H9 (cell line): ENCODE results near the gene TTC31. TPM values are rescaled to one million over a fixed set of nuclear protein-coding genes. Genes with fewer than 3 reads are reported as not detected.

Experiments
- DNase-seq: peaks from one replicate; pipeline ENCODE4 v3.0.0-alpha.2; 2017
- H2AFZ ChIP-seq: one replicate; pipeline ENCODE4 v1.6.1; 2013; ENCODE audit warnings: mild to moderate bottlenecking, low read length, control low read depth, moderate library complexity
- H2AK5ac ChIP-seq: 2 replicates; pipeline ENCODE4 v1.6.1; 2013; ENCODE audit warnings: low read length, control low read depth, mixed read lengths; ENCODE audit not compliant: insufficient read length
- H2BK120ac ChIP-seq: one replicate; pipeline ENCODE4 v1.6.1; 2013; ENCODE audit warnings: low read depth, mild to moderate bottlenecking, low read length, control low read depth, inconsistent platforms; ENCODE audit not compliant: poor library complexity, severe bottlenecking
- H2BK12ac ChIP-seq: 2 replicates; pipeline ENCODE4 v1.6.1; 2013; ENCODE audit warnings: low read length, control low read depth, mixed read lengths, low read depth; ENCODE audit not compliant: insufficient read length
- H2BK15ac ChIP-seq: 2 replicates; pipeline ENCODE4 v1.6.1; 2013; ENCODE audit warnings: low read depth, low read length, control low read depth
- H2BK20ac ChIP-seq: one replicate; pipeline ENCODE4 v1.6.1; 2013; ENCODE audit warnings: low read depth, mild to moderate bottlenecking, low read length, control low read depth, inconsistent platforms; ENCODE audit not compliant: poor library complexity, severe bottlenecking
- H2BK5ac ChIP-seq: 2 replicates; pipeline ENCODE4 v1.6.1; 2013; ENCODE audit warnings: low read length, control low read depth, mixed read lengths; ENCODE audit not compliant: insufficient read length
- H3K14ac ChIP-seq: 2 replicates; pipeline ENCODE4 v1.6.1; 2013; ENCODE audit warnings: low read length, control low read depth; ENCODE audit not compliant: insufficient read depth
- H3K18ac ChIP-seq: 2 replicates; pipeline ENCODE4 v1.6.1; 2013; ENCODE audit warnings: low read depth, mild to moderate bottlenecking, mixed read lengths, low read length, control low read depth; ENCODE audit not compliant: insufficient read length
- H3K23ac ChIP-seq: 2 replicates; pipeline ENCODE4 v1.6.1; 2013; ENCODE audit warnings: low read length, control low read depth, mixed read lengths, low read depth; ENCODE audit not compliant: insufficient read length
- H3K23me2 ChIP-seq: 2 replicates; pipeline ENCODE4 v1.6.1; 2013; ENCODE audit warnings: low read depth, mild to moderate bottlenecking, mixed read lengths, low read length, control low read depth; ENCODE audit not compliant: insufficient read length, poor library complexity, severe bottlenecking
- H3K27ac ChIP-seq: 2 replicates; pipeline ENCODE4 v1.5.1; 2013; ENCODE audit warnings: low read length, control low read depth, mixed read lengths, low read depth; ENCODE audit not compliant: insufficient read length
- H3K27me3 ChIP-seq: 2 replicates; pipeline ENCODE4 v1.6.1; 2013; ENCODE audit warnings: low read length, control low read depth, inconsistent platforms; ENCODE audit not compliant: insufficient read depth
- H3K4ac ChIP-seq: 2 replicates; pipeline ENCODE4 v1.6.1; 2013; ENCODE audit warnings: low read depth, mild to moderate bottlenecking, control low read depth, inconsistent platforms, low read length, moderate library complexity
- H3K4me1 ChIP-seq: 2 replicates; pipeline ENCODE4 v1.6.1; 2013; ENCODE audit warnings: low read length, control low read depth, inconsistent platforms; ENCODE audit not compliant: insufficient read depth
- H3K4me2 ChIP-seq: 2 replicates; pipeline ENCODE4 v1.6.1; 2013; ENCODE audit warnings: low read length, control low read depth, mixed read lengths; ENCODE audit not compliant: insufficient read length, insufficient read depth
- H3K56ac ChIP-seq: 2 replicates; pipeline ENCODE4 v1.6.1; 2013; ENCODE audit warnings: low read depth, mild to moderate bottlenecking, mixed read lengths, low read length, control low read depth; ENCODE audit not compliant: insufficient read length
- H3K79me1 ChIP-seq: 2 replicates; pipeline ENCODE4 v1.6.1; 2013; ENCODE audit warnings: low read depth, mild to moderate bottlenecking, moderate library complexity, low read length, control low read depth, inconsistent platforms; ENCODE audit not compliant: insufficient read depth, poor library complexity, severe bottlenecking
- H3K79me2 ChIP-seq: 2 replicates; pipeline ENCODE4 v1.6.1; 2013; ENCODE audit warnings: low read length, control low read depth, inconsistent platforms; ENCODE audit not compliant: insufficient read depth
- H3K9ac ChIP-seq: 2 replicates; pipeline ENCODE4 v1.6.1; 2013; ENCODE audit warnings: low read length, control low read depth, mixed read lengths; ENCODE audit not compliant: insufficient read length; ENCODE audit errors: extremely low read depth
- H3K9me3 ChIP-seq: one replicate; pipeline ENCODE4 v1.6.1; 2013; ENCODE audit warnings: low read depth, low read length, inconsistent platforms; ENCODE audit not compliant: control insufficient read depth
- H3T11ph ChIP-seq: one replicate; pipeline ENCODE4 v1.6.1; 2013; ENCODE audit warnings: mild to moderate bottlenecking, low read length, control low read depth, inconsistent platforms
- H4K20me1 ChIP-seq: one replicate; pipeline ENCODE4 v1.6.1; 2013; ENCODE audit not compliant: control insufficient read depth, insufficient read length, insufficient read depth
- H4K5ac ChIP-seq: 2 replicates; pipeline ENCODE4 v1.6.1; 2013; ENCODE audit warnings: low read depth, mild to moderate bottlenecking, mixed read lengths, low read length, control low read depth; ENCODE audit not compliant: insufficient read length
- H4K8ac ChIP-seq: replicated peaks from 2 replicates; pipeline ENCODE4 v1.6.1; 2013; ENCODE audit warnings: low read length, control low read depth, mixed read lengths, low read depth; ENCODE audit not compliant: insufficient read length
- H4K91ac ChIP-seq: 2 replicates; pipeline ENCODE4 v1.6.1; 2013; ENCODE audit warnings: low read depth, mild to moderate bottlenecking, moderate library complexity, mixed read lengths, low read length, control low read depth; ENCODE audit not compliant: insufficient read length
- H3K27ac Mint-ChIP-seq, 3 experiments: 2 replicates in 2 of 3; 3 replicates in 1 of 3; pipeline ENCODE4 v1.8.0; 2020 to 2021; ENCODE audit warnings: mixed read lengths in 3 of 3, mild to moderate bottlenecking in 1 of 3, moderate library complexity in 1 of 3
- H3K27me3 Mint-ChIP-seq: 2 replicates; pipeline ENCODE4 v1.8.0; 2021; ENCODE audit warnings: low read depth, mild to moderate bottlenecking, moderate library complexity, mixed read lengths
- H3K36me3 Mint-ChIP-seq, 3 experiments: 2 replicates in 2 of 3; 3 replicates in 1 of 3; pipeline ENCODE4 v1.8.0; 2020 to 2021; ENCODE audit warnings: low read depth in 3 of 3, mixed read lengths in 3 of 3; ENCODE audit not compliant: insufficient read depth in 1 of 3
- H3K4me1 Mint-ChIP-seq, 2 experiments: 2 replicates each; pipeline ENCODE4 v1.8.0; 2020; ENCODE audit warnings: mixed read lengths in 2 of 2
- H3K4me3 Mint-ChIP-seq, 2 experiments: 2 replicates in 1 of 2; 3 replicates in 1 of 2; pipeline ENCODE4 v1.8.0; 2020 to 2021; ENCODE audit warnings: mild to moderate bottlenecking in 2 of 2, mixed read lengths in 2 of 2, moderate library complexity in 1 of 2
- H3K9me3 Mint-ChIP-seq, 2 experiments: 2 replicates in 1 of 2; 3 replicates in 1 of 2; pipeline ENCODE4 v1.8.0; 2020; ENCODE audit warnings: mild to moderate bottlenecking in 2 of 2, mixed read lengths in 2 of 2, moderate library complexity in 1 of 2
- WGBS: extraction: QIAGEN DNeasy Blood & Tissue Kit; methylation state at CpG from one replicate; pipeline ENCODE4 v1.1.7; 2013; ENCODE audit warnings: missing lambda C conversion rate, low lambda C conversion rate, mixed read lengths; ENCODE audit not compliant: insufficient read length; ENCODE audit errors: extremely low coverage; 5-methylcytosine and 5-hydroxymethylcytosine counted together
- total RNA-seq: library from RNA; stranded (reverse); gene quantifications from 2 replicates; pipeline ENCODE4 v1.2.1, GENCODE V29; 2021
- TF ChIP-seq, protein P1 (sequence below): fragments of 200-600 bp; sonication (generic); conservative IDR thresholded peaks from 3 replicates; pipeline ENCODE4 v1.8.0; 2021; ENCODE audit warnings: antibody characterized with exemption, mild to moderate bottlenecking

Gene TTC31
- total RNA-seq, 1 experiment from 2014 or later, result 33.3 TPM

DNA sequence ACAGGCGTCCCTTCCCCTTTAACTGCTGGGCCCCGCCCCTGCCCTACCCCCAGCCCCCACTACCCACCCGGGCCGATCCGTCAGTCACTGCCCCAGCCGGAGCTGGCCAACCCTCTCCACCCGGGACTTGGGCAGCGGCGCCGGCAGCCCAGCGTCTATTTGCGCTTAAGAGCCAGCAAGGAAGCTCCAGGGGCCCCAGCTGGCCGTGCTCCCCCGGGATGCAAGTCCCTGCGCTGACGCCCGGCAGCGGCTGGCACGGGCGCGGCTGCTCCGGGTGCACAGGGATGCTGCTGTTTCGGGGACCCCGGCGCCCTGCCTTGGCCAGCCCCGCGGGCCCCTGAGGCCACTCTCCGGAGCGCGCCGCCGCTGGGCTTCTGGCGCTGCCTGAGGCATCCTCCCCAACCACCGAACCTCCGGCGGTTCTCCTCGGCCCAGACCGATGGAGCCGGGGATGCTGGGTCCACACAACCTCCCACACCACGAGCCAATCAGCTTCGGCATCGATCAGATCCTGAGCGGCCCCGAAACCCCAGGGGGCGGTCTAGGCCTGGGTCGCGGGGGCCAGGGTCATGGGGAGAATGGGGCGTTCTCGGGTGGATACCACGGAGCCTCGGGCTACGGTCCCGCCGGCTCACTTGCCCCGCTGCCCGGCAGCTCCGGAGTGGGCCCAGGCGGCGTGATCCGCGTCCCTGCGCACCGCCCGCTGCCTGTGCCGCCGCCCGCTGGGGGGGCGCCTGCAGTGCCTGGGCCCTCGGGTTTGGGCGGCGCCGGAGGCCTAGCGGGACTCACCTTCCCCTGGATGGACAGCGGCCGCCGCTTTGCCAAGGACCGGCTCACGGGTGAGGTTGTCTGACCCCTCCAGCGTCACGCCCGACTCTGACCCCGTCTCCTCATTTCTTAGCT is 31.7 kb downstream of the TTC31 start, which contains the start of gene TLX2:
TSS of gene TLX2 (plus strand) at position 83 of the 903 bp plus-strand sequence. CDS start at position 440, 357 bp downstream.
- no peaks in the 10 kb centered on the region for H3K79me1 ChIP-seq
- no peaks in the 10 kb centered on the region for H3K9me3 ChIP-seq
- no peak within 1 kb of the TSS for H2AK5ac ChIP-seq
- no peak within 1 kb of the TSS for H3K18ac ChIP-seq
- H3K27ac ChIP-seq, result no peak within 1 kb of the TSS
- H3K79me2 ChIP-seq, result no peaks in the 10 kb centered on the region
- no peak within 1 kb of the TSS for H3K14ac ChIP-seq
- WGBS, result no CpG with 5 or more reads among the region's 82 CpGs
- no peak within 1 kb of the TSS for H2BK5ac ChIP-seq
- H2BK120ac ChIP-seq, result no peak within 1 kb of the TSS
- TF ChIP-seq, protein P1, sequence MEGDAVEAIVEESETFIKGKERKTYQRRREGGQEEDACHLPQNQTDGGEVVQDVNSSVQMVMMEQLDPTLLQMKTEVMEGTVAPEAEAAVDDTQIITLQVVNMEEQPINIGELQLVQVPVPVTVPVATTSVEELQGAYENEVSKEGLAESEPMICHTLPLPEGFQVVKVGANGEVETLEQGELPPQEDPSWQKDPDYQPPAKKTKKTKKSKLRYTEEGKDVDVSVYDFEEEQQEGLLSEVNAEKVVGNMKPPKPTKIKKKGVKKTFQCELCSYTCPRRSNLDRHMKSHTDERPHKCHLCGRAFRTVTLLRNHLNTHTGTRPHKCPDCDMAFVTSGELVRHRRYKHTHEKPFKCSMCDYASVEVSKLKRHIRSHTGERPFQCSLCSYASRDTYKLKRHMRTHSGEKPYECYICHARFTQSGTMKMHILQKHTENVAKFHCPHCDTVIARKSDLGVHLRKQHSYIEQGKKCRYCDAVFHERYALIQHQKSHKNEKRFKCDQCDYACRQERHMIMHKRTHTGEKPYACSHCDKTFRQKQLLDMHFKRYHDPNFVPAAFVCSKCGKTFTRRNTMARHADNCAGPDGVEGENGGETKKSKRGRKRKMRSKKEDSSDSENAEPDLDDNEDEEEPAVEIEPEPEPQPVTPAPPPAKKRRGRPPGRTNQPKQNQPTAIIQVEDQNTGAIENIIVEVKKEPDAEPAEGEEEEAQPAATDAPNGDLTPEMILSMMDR, result no peak
- no peak within 1 kb of the TSS for H2AFZ ChIP-seq
- no peaks in the 10 kb centered on the region for H4K20me1 ChIP-seq
- no peak within 1 kb of the TSS for H3T11ph ChIP-seq
- peak within 1 kb of the TSS; percentile 51 to 78 for H3K4me3 Mint-ChIP-seq
- peaks cover 19% of the 10 kb centered on the region for H3K23me2 ChIP-seq
- H4K8ac ChIP-seq, result no peak within 1 kb of the TSS
- no peak within 1 kb of the TSS for H2BK20ac ChIP-seq
- peaks cover 13 to 17% of the 10 kb centered on the region in 2 experiments for H3K9me3 Mint-ChIP-seq
- no peak within 1 kb of the TSS for H4K5ac ChIP-seq
- H3K23ac ChIP-seq, result no peak within 1 kb of the TSS
- no peak within 1 kb of the TSS for H2BK12ac ChIP-seq
- no peak within 1 kb of the TSS for H3K4ac ChIP-seq
- H4K91ac ChIP-seq, result no peak within 1 kb of the TSS
- peak within 1 kb of the TSS; percentile 49 for H3K4me2 ChIP-seq
- no peak within 1 kb of the TSS for H2BK15ac ChIP-seq
- no peak within 1 kb of the TSS for H3K56ac ChIP-seq
- H3K27ac Mint-ChIP-seq, result no peak within 1 kb of the TSS
- no peak within 1 kb of the TSS for H3K9ac ChIP-seq
- H3K4me1 ChIP-seq, result no peaks in the 10 kb centered on the region
- H3K4me1 Mint-ChIP-seq, result peaks cover 12 to 14% of the 10 kb centered on the region in 2 experiments
- H3K27me3 Mint-ChIP-seq, result peaks cover 98% of the 10 kb centered on the region
- DNase-seq, result peak; percentile 43
- H3K36me3 Mint-ChIP-seq, result peaks cover 5 to 8% (median 6%) of the 10 kb centered on the region in 3 experiments; a peak in 6 of 7 replicates
- H3K27me3 ChIP-seq, result peaks cover 92% of the 10 kb centered on the region
